Measurements from ENCODE around the gene UGT1A6. TPM values are rescaled to one million over a fixed set of nuclear protein-coding genes. Genes with fewer than 3 reads are reported as not detected.
"Not testable (repeated sequence)": the region's sequence is repeated elsewhere in the genome, so short reads cannot be mapped to it uniquely, and the experiment has no call there.

UGT1A6 gene
- total RNA-seq, 1 donor from 2014 or later = 3.2 TPM

DNA sequence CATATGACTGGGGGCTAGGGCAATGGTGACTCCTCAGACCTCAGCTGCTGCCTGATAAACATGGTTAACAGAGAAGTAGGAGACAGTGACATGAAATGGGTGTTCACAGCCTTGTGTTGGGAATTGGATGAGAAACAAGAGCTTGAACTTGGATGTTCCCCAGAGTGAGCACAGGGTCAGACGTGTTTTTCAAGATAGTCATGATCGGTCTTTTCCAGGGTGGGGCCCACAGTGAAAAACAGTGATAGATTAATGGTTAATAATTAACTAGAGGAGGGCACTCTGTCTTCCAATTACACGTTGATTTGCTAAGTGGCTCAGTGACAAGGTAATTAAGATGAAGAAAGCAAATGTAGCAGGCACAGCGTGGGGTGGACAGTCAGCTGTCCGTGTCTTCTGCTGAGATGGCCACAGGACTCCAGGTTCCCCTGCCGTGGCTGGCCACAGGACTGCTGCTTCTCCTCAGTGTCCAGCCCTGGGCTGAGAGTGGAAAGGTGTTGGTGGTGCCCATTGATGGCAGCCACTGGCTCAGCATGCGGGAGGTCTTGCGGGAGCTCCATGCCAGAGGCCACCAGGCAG lies 36.1 kb downstream of the UGT1A6 start, which contains the start of gene UGT1A3:
TSS of gene UGT1A3 (plus strand) at position 320 of the 579 bp plus-strand sequence. CDS start at position 405, 85 bp downstream.
- Histone ChIP-seq H3K27me3 (no peaks in the 10 kb centered on the region), H3K27ac (no peak within 1 kb of the TSS), H3K4me1 (no peaks in the 10 kb centered on the region), H3K4me3 (no peak within 1 kb of the TSS), H3K9me3 (no peaks in the 10 kb centered on the region), H3K36me3 (no peaks in the 10 kb centered on the region)
- DNase-seq (no peak), ATAC-seq (no peak)
- intact Hi-C loops (cut with DNase I) = no loop called here
- TF ChIP-seq, protein P1, sequence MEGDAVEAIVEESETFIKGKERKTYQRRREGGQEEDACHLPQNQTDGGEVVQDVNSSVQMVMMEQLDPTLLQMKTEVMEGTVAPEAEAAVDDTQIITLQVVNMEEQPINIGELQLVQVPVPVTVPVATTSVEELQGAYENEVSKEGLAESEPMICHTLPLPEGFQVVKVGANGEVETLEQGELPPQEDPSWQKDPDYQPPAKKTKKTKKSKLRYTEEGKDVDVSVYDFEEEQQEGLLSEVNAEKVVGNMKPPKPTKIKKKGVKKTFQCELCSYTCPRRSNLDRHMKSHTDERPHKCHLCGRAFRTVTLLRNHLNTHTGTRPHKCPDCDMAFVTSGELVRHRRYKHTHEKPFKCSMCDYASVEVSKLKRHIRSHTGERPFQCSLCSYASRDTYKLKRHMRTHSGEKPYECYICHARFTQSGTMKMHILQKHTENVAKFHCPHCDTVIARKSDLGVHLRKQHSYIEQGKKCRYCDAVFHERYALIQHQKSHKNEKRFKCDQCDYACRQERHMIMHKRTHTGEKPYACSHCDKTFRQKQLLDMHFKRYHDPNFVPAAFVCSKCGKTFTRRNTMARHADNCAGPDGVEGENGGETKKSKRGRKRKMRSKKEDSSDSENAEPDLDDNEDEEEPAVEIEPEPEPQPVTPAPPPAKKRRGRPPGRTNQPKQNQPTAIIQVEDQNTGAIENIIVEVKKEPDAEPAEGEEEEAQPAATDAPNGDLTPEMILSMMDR (IDR thresholded peaks at IDR 0.05) = no peak

DNA sequence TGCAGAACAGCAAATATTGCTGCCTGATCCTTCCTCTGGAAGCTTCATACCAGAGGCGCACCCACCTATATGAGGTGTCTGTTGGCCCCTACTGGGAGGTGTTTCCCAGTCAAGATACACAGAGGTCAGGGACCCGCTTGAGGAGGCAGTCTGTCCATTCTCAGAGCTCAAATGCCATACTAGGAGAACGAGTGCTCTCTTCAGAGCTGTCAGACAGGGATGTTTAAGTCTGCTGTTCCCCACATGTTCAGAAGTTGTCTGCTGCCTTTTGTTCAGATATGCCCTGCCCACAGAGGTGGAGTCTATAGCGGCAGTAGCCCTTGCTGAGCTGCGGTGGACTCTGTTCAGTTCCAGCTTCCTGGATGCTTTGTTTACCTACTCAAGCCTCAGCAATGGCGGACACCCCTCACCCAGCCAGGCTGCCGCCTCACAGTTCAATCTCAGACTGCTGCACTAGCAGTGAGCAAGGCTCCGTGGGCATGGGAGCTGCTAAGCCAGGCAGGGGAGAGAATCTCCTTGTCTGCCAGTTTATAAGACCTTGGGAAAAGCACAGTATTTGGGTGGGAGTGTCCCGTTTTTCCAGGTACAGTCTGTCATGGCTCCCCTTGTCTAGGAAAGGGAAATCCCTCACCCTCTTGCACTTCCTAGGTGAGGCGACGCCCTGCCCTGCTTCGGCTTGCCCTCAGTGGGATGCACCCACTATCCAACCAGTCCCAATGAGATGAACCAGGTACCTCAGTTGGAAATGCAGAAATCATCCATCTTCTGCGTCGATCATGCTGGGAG lies 44.4 kb downstream of the UGT1A6 start:
- H3K36me3 ChIP-seq; H3K27me3 ChIP-seq; H3K4me3 ChIP-seq; DNase-seq; H3K27ac ChIP-seq; H3K4me1 ChIP-seq; intact Hi-C loops (cut with DNase I); H3K9me3 ChIP-seq; ATAC-seq: not testable (repeated sequence)

GRCh38 chr2:233740870-233741269 lies 48.2 kb downstream of the UGT1A6 start:
- ATAC-seq (no peak), DNase-seq (no peak)
- intact Hi-C loops (cut with DNase I) = no loop called here
- H3K36me3 ChIP-seq = no peaks in the 10 kb centered on the region
- H3K4me1 ChIP-seq = no peaks in the 10 kb centered on the region
- H3K9me3 ChIP-seq = no peaks in the 10 kb centered on the region
- TF ChIP-seq, protein P1 (IDR thresholded peaks at IDR 0.05) = no peak
- no peak overlapping the region for H3K4me3 ChIP-seq
- H3K27me3 ChIP-seq = no peaks in the 10 kb centered on the region
- H3K27ac ChIP-seq = no peak overlapping the region

DNA sequence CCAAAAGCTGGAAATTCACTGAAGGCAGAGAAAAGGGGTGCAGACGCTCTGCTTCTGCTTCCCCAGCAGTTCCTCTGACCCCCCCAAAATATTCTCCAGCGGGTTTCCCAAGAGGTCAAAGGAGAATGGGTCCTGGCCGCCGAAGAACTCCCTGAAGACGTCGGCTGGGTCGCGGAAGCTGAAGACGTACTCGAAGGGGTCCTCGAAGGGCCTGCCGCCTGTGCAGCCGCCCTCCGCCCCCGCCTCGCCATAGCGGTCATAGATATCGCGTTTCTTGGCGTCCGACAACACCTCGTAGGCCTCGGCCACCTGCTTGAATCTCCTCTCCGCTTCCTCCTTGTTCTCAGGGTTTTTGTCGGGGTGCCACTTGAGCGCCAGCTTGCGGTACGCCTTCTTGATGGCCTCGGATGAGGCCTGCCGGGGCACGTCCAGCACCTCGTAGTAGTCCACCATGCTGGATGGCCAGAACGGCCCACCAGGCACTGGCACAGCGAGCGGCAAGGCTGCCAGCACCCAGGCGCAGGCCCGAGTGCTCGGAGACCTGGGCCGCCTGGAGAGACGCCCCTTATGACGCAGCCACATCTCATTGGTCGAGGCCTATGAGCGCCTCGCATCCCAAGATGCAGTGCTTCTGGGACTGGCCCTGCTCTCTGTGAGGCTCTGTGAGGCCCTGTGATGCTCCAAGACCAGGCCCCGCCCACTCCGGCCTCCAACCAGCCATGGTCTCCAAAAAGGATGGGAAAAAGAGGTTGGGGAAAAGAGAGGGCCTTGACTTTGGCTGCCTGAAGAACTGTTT lies 51.0 kb downstream of the UGT1A6 start:
- no peaks in the 10 kb centered on the region for H3K27me3 ChIP-seq
- no peak for DNase-seq

DNA sequence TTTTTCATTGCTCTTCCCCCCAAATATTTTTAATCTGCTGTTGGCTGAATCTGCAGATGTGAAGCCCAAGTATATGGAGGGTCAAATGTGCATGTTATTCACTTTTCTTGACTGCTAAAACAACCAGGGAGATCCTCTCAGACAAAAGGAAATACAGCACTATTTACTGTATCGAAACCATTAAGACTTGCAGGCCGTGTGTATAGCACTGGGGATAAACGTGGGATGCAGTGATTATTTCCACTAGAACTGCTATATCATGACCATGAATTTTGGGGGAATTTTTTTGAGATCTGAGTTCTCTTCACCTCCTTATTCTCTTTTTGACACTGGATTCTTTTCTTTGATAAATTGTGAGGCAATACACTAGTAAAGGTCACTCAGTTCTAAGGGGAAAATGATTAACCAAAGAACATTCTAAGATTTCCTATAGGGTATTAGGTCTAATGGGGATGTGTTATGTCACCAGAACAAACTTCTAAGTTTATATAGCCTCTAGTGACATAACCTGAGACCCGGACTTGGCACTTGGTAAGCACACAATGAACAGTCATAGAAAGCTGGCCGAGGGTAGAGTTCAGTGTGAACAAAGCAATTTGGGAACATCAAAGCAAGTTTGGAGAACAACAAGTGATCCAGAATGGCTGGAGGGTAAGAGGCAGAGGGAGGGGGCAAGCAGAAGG lies 52.5 kb downstream of the UGT1A6 start:
- TF ChIP-seq, protein P1 (IDR thresholded peaks at IDR 0.05) = no peak
- no peak for DNase-seq
- H3K9me3 ChIP-seq = no peaks in the 10 kb centered on the region
- H3K4me1 ChIP-seq = no peaks in the 10 kb centered on the region
- H3K27ac ChIP-seq = no peak overlapping the region
- intact Hi-C loops (cut with DNase I) = no loop called here
- H3K27me3 ChIP-seq = no peaks in the 10 kb centered on the region
- no peaks in the 10 kb centered on the region for H3K36me3 ChIP-seq
- no peak overlapping the region for H3K4me3 ChIP-seq
- no peak for ATAC-seq

More for the DNA sequence above, 51.0 kb downstream of the UGT1A6 start:
- TF ChIP-seq, protein P1 (IDR thresholded peaks at IDR 0.05) = no peak
- no peaks in the 10 kb centered on the region for H3K9me3 ChIP-seq
- no peaks in the 10 kb centered on the region for H3K4me1 ChIP-seq
- no peaks in the 10 kb centered on the region for H3K36me3 ChIP-seq
- ATAC-seq = no peak
- H3K4me3 ChIP-seq = no peak overlapping the region
- intact Hi-C loops (cut with DNase I) = no loop called here
- H3K27ac ChIP-seq = no peak overlapping the region

DNA sequence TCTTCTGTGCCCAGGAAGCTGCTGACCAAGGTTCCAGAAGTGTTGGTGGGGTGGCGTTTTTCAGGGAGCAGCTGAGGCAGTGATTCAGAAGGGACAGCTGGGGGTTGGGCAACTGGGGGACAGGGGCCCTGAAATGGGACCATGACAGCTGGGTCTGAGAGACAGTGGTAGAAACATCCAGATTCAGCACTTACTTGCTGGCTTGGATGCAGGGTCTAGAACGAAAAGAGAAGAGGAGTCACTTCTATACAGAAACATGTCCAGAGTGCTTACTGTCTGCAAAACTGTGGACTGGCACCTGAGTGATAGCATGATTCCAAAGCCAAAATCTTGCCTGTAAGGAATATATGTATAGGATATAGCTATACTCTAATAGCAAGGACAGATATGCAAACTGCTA lies 53.1 kb downstream of the UGT1A6 start:
- H3K36me3 ChIP-seq, ATAC-seq: not testable (repeated sequence)

More for the DNA sequence above, 53.1 kb downstream of the UGT1A6 start:
- H3K9me3 ChIP-seq; H3K4me1 ChIP-seq; H3K27ac ChIP-seq; DNase-seq; H3K27me3 ChIP-seq; intact Hi-C loops (cut with DNase I); H3K4me3 ChIP-seq: not testable (repeated sequence)
